HG03354 (cell line): Measurements from ENCODE around the gene LMX1B.
A peak's percentile ranks its signal among the peaks of the same experiment; 100 is the strongest.
"Not testable (repeated sequence)": the region's sequence is repeated elsewhere in the genome, so short reads cannot be mapped to it uniquely, and the experiment has no call there.

Experiments used
- ATAC-seq: cut with Tn5 transposase; IDR thresholded peaks from one replicate; pipeline ENCODE4 v1.9.1; 2021; ENCODE audit warnings: mild to moderate bottlenecking; ENCODE audit not compliant: unreplicated experiment, poor library complexity, severe bottlenecking

LMX1B gene

GRCh38 chr9:126703002-126703865 is 89.5 kb downstream of the LMX1B start:
- ATAC-seq, result no peak

- no peak for ATAC-seq
These were observed 90.1 kb downstream of the LMX1B start for GRCh38 chr9:126703866-126704156.

- ATAC-seq, result no peak
These were observed 90.6 kb downstream of the LMX1B start for GRCh38 chr9:126704157-126704891.

- peak; percentile 71 for ATAC-seq
These were observed 91.4 kb downstream of the LMX1B start for GRCh38 chr9:126704892-126705766.

- no peak for ATAC-seq
These were observed 92.3 kb downstream of the LMX1B start for GRCh38 chr9:126705767-126706697.

GRCh38 chr9:126706698-126707053 is 92.9 kb downstream of the LMX1B start:
- ATAC-seq, result no peak

GRCh38 chr9:126707083-126707482 is 93.4 kb downstream of the LMX1B start:
- no peak for ATAC-seq

GRCh38 chr9:126707712-126708111 is 94.0 kb downstream of the LMX1B start:
- not testable (repeated sequence) for ATAC-seq

- no peak for ATAC-seq
These were observed 94.5 kb downstream of the LMX1B start for GRCh38 chr9:126708178-126708577.

- ATAC-seq, result no peak
These were observed 95.5 kb downstream of the LMX1B start for GRCh38 chr9:126709241-126709640.

- no peak for ATAC-seq
These were observed 101.7 kb downstream of the LMX1B start for GRCh38 chr9:126715382-126715781.

- not testable (repeated sequence) for ATAC-seq
These were observed 103.7 kb downstream of the LMX1B start for GRCh38 chr9:126717441-126717840.

- peak; percentile 44 for ATAC-seq
These were observed 105.9 kb downstream of the LMX1B start for GRCh38 chr9:126719618-126720031.

- no peak for ATAC-seq
These were observed 106.3 kb downstream of the LMX1B start for GRCh38 chr9:126720036-126720435.

GRCh38 chr9:126720661-126721563 is 107.2 kb downstream of the LMX1B start:
- no peak for ATAC-seq

GRCh38 chr9:126721564-126721981 is 107.8 kb downstream of the LMX1B start:
- no peak for ATAC-seq

- peak; percentile 68 for ATAC-seq
These were observed 108.7 kb downstream of the LMX1B start for GRCh38 chr9:126722252-126722921.
